A549 (cell line): ENCODE data around the gene KATNIP.

Experiments
- BHLHE40 ChIP-seq: IDR thresholded peaks from 2 replicates; pipeline ENCODE4 v1.6.1; 2012; ENCODE audit warnings: low read depth, low read length, inconsistent platforms
- CBX2 ChIP-seq: fragments of 200-600 bp; sonication (generic); IDR thresholded peaks from 2 replicates; pipeline ENCODE4 v1.6.1; 2016; ENCODE audit warnings: low read depth, mild to moderate bottlenecking, borderline replicate concordance
- CEBPB ChIP-seq, 2 experiments: fragments of >200 bp in 1 of 2; sonication (Bioruptor Twin) in 1 of 2; formaldehyde crosslinking in 1 of 2; IDR thresholded peaks; 2 replicates each; pipeline ENCODE4 v1.6.1; 2012 to 2016
- HDAC2 ChIP-seq: fragments of 200-600 bp; sonication (generic); IDR thresholded peaks from 2 replicates; pipeline ENCODE4 v1.6.1; 2016
- MAZ ChIP-seq: fragments of 150-350 bp; IDR thresholded peaks from 2 replicates; pipeline ENCODE4 v1.6.1; 2014; ENCODE audit warnings: antibody characterized with exemption, low read depth, low read length, borderline replicate concordance
- MYC ChIP-seq: IDR thresholded peaks from 2 replicates; pipeline ENCODE4 v1.6.1; 2012; ENCODE audit warnings: mild to moderate bottlenecking, inconsistent platforms, low read length, improper control_type of control experiment, borderline replicate concordance
- POLR2A ChIP-seq: IDR thresholded peaks from 2 replicates; pipeline ENCODE4 v1.6.1; 2012; ENCODE audit warnings: mild to moderate bottlenecking, low read length
- RAD21 ChIP-seq, 2 experiments: fragments of >200 bp in 1 of 2; sonication (Bioruptor Twin) in 1 of 2; formaldehyde crosslinking in 1 of 2; IDR thresholded peaks in 1 of 2; conservative IDR thresholded peaks in 1 of 2; 2 replicates in 1 of 2; 3 replicates in 1 of 2; pipeline ENCODE4 v1.6.1; 2012 to 2018; ENCODE audit warnings: inconsistent platforms in 1 of 2
- RNF2 ChIP-seq: fragments of 200-600 bp; sonication (generic); IDR thresholded peaks from 2 replicates; pipeline ENCODE4 v1.6.1; 2016; ENCODE audit warnings: low read depth, mild to moderate bottlenecking, antibody characterized with exemption, moderate library complexity, borderline replicate concordance
- TF ChIP-seq, protein P1 (sequence below): fragments of >200 bp; sonication (Bioruptor Twin); formaldehyde crosslinking; IDR thresholded peaks from 3 replicates; pipeline ENCODE4 v1.5.1; 2016
- TF ChIP-seq, protein P2 (sequence below): fragments of 150-350 bp; IDR thresholded peaks from 2 replicates; pipeline ENCODE4 v1.6.1; 2014; ENCODE audit warnings: low read depth, mild to moderate bottlenecking, low read length
- TF ChIP-seq, protein P3 (sequence below): IDR thresholded peaks from 2 replicates; pipeline ENCODE4 v1.6.1; 2012

DNA sequence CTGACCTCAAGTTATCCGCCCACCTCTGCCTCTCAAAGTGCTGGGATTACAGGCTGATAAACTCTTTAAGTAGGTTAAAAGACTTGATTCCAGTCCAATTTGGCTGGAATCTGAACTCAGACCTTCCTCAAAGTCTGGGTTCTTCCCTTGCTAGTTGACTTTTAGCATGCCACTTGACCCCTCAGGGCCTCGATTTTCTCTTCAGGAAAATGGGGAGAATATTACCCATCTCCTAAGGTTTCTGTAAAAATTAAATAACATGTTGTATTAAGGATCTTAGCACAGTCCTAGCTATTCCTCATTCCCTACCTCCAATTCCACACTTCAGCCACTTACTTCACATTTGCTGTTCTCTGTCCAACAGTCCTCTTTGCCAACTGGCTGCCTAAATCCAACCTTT is 2.1 kb upstream of the KATNIP start:
- TF ChIP-seq MYC (no peak), CEBPB (IDR thresholded peaks at IDR 0.05) (no peak), MAZ (no peak), HDAC2 (no peak), POLR2A (no peak), RNF2 (no peak), BHLHE40 (no peak), CBX2 (no peak), RAD21 (conservative IDR thresholded peaks at IDR 0.05 in 1 of 2, IDR thresholded peaks at IDR 0.05 in 1 of 2) (no peak)
- TF ChIP-seq, protein P1, sequence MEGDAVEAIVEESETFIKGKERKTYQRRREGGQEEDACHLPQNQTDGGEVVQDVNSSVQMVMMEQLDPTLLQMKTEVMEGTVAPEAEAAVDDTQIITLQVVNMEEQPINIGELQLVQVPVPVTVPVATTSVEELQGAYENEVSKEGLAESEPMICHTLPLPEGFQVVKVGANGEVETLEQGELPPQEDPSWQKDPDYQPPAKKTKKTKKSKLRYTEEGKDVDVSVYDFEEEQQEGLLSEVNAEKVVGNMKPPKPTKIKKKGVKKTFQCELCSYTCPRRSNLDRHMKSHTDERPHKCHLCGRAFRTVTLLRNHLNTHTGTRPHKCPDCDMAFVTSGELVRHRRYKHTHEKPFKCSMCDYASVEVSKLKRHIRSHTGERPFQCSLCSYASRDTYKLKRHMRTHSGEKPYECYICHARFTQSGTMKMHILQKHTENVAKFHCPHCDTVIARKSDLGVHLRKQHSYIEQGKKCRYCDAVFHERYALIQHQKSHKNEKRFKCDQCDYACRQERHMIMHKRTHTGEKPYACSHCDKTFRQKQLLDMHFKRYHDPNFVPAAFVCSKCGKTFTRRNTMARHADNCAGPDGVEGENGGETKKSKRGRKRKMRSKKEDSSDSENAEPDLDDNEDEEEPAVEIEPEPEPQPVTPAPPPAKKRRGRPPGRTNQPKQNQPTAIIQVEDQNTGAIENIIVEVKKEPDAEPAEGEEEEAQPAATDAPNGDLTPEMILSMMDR = no peak
- TF ChIP-seq, protein P2, sequence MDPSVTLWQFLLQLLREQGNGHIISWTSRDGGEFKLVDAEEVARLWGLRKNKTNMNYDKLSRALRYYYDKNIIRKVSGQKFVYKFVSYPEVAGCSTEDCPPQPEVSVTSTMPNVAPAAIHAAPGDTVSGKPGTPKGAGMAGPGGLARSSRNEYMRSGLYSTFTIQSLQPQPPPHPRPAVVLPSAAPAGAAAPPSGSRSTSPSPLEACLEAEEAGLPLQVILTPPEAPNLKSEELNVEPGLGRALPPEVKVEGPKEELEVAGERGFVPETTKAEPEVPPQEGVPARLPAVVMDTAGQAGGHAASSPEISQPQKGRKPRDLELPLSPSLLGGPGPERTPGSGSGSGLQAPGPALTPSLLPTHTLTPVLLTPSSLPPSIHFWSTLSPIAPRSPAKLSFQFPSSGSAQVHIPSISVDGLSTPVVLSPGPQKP = no peak
- TF ChIP-seq, protein P3, sequence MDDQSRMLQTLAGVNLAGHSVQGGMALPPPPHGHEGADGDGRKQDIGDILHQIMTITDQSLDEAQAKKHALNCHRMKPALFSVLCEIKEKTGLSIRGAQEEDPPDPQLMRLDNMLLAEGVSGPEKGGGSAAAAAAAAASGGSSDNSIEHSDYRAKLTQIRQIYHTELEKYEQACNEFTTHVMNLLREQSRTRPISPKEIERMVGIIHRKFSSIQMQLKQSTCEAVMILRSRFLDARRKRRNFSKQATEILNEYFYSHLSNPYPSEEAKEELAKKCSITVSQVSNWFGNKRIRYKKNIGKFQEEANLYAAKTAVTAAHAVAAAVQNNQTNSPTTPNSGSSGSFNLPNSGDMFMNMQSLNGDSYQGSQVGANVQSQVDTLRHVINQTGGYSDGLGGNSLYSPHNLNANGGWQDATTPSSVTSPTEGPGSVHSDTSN = no peak
